Kidney tubule cell (primary cell): ENCODE results near the gene PATJ.
"Not testable (repeated sequence)": the region's sequence is repeated elsewhere in the genome, so short reads cannot be mapped to it uniquely, and the experiment has no call there.

Experiments
- DNase-seq: peaks from one replicate; pipeline ENCODE4 v3.0.0-alpha.2; 2018; ENCODE audit warnings: low spot score

The PATJ gene

GRCh38 chr1:62175568-62176179, 433.4 kb downstream of the PATJ start:
- peak; percentile 53 for DNase-seq

GRCh38 chr1:62176597-62177312, 434.5 kb downstream of the PATJ start:
- no peak for DNase-seq

- DNase-seq: no peak
Observed at GRCh38 chr1:62177621-62178020, 435.3 kb downstream of the PATJ start.

- no peak for DNase-seq
Observed at GRCh38 chr1:62178372-62178771, 436.1 kb downstream of the PATJ start.

GRCh38 chr1:62180054-62180453, 437.8 kb downstream of the PATJ start:
- DNase-seq: not testable (repeated sequence)

GRCh38 chr1:62180639-62181038, 438.4 kb downstream of the PATJ start:
- DNase-seq: no peak

- no peak for DNase-seq
Observed at GRCh38 chr1:62181532-62181931, 439.3 kb downstream of the PATJ start.

GRCh38 chr1:62182157-62182556, 439.9 kb downstream of the PATJ start:
- DNase-seq: not testable (repeated sequence)

- DNase-seq: not testable (repeated sequence)
Observed at GRCh38 chr1:62183164-62184020, 441.1 kb downstream of the PATJ start.

- no peak for DNase-seq
Observed at GRCh38 chr1:62184336-62184735, 442.1 kb downstream of the PATJ start.

GRCh38 chr1:62185233-62185632, 443.0 kb downstream of the PATJ start:
- DNase-seq: not testable (repeated sequence)

- no peak for DNase-seq
Observed at GRCh38 chr1:62185677-62186076, 443.4 kb downstream of the PATJ start.

GRCh38 chr1:62187548-62187947, 445.3 kb downstream of the PATJ start:
- no peak for DNase-seq

- DNase-seq: no peak
Observed at GRCh38 chr1:62188111-62188510, 445.8 kb downstream of the PATJ start.

- DNase-seq: no peak
Observed at GRCh38 chr1:62194651-62195544, 452.6 kb downstream of the PATJ start, which contains the start of gene L1TD1. Gene L1TD1, plus strand, starts transcription at chr1:62194849. Its CDS starts 11,780 bp downstream, at chr1:62206629.

- DNase-seq: no peak
Observed at GRCh38 chr1:62196086-62196690, 453.9 kb downstream of the PATJ start.

- DNase-seq: no peak
Observed at GRCh38 chr1:62198069-62198780, 455.9 kb downstream of the PATJ start.

- no peak for DNase-seq
Observed at GRCh38 chr1:62198781-62199125, 456.5 kb downstream of the PATJ start.

GRCh38 chr1:62207187-62207586, 464.9 kb downstream of the PATJ start:
- DNase-seq: no peak

GRCh38 chr1:62208087-62208486, 465.8 kb downstream of the PATJ start:
- no peak for DNase-seq

GRCh38 chr1:62208970-62209369, 466.7 kb downstream of the PATJ start:
- no peak for DNase-seq
